GM23338 (cell line): Measurements from ENCODE around the gene CD40. TPM values are rescaled to one million over a fixed set of nuclear protein-coding genes. Genes with fewer than 3 reads are reported as not detected.

Source experiments
- EZH2phosphoT487 ChIP-seq: fragments of 200-600 bp; sonication (generic); IDR thresholded peaks from one replicate; pipeline ENCODE4 v1.8.1; 2018; ENCODE audit warnings: antibody characterized with exemption; ENCODE audit not compliant: unreplicated experiment
- JUNB ChIP-seq: IDR thresholded peaks from one replicate; pipeline ENCODE4 v1.6.1; 2016; ENCODE audit warnings: antibody characterized with exemption; ENCODE audit not compliant: unreplicated experiment
- POLR2AphosphoS5 ChIP-seq: IDR thresholded peaks from 2 replicates; pipeline ENCODE4 v1.6.1; 2016; ENCODE audit warnings: antibody characterized with exemption, low read depth
- ZNF114 ChIP-seq: fragments of 250-450 bp; sonication (Bioruptor Pico); IDR thresholded peaks from 2 replicates; pipeline ENCODE4 v1.5.0; 2020; ENCODE audit warnings: mild to moderate bottlenecking, moderate library complexity
- polyA plus RNA-seq: library from polyadenylated mRNA; unstranded; fragments of >200 nt; fragmentation: Nextera tagmentation; extraction: Ambion mirVana; gene quantifications from 2 replicates; pipeline ENCODE4 v1.2.1, GENCODE V29; 2016
- total RNA-seq: library from RNA; depleted of rRNA; stranded (reverse); fragments of >200 nt; shearing (Covaris generic); gene quantifications from 2 replicates; pipeline ENCODE4 v1.2.3, GENCODE V29; 2014; rRNA removed

The CD40 gene
- total and polyA plus RNA-seq, 2 experiments from 2014 or later = 15.4 to 18.9 TPM

DNA sequence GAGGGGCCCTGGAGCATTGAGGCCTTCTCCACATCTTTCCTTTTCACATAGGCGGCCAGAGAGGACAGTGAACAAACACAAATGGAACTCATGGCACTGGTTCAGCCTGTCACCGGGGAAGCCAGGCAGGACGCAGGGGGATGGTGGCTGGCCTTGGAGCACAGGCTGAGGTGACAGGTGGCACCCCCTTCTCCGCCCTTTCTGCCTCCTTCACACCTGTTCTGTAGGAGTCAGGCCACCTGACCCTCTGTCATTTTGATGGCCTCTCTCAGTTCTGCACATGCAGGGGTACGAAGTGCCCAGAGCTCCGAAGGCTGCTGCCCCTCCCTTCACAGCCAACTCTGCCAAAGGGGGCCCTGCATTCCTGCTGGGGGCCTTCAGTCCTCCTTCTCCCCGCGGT lies 60.8 kb downstream of the CD40 start (continued):
- TF ChIP-seq POLR2AphosphoS5 (no peak), ZNF114 (CRISPR knock-in tag) (no peak), JUNB (no peak), EZH2phosphoT487 (no peak)

Other genes with a start within 250 kb of the CD40 start
- 16.2 and 17.6 TPM in 2 replicates for gene ZSWIM1, start 237.1 kb upstream of the CD40 start, total RNA-seq
- gene ZSWIM1, start 237.1 kb upstream of the CD40 start, polyA plus RNA-seq = 11.5 and 12.7 TPM in 2 replicates
- 1.0 and 7.5 TPM in 2 replicates for gene SPATA25, start 230.7 kb upstream of the CD40 start, total RNA-seq
- gene SPATA25, start 230.7 kb upstream of the CD40 start, polyA plus RNA-seq = 0.50 TPM in 1 of 2 replicates, not detected in the other
- 7.6 and 10.9 TPM in 2 replicates for gene NEURL2, start 227.1 kb upstream of the CD40 start, total RNA-seq
- gene NEURL2, start 227.1 kb upstream of the CD40 start, polyA plus RNA-seq = 4.5 and 4.6 TPM in 2 replicates
- 31.4 and 39.9 TPM in 2 replicates for gene CTSA, start 227.0 kb upstream of the CD40 start, total RNA-seq
- 52.8 and 63.9 TPM in 2 replicates for gene CTSA, start 227.0 kb upstream of the CD40 start, polyA plus RNA-seq
- 141 and 160 TPM in 2 replicates for gene PLTP, start 206.2 kb upstream of the CD40 start, total RNA-seq
- 107 and 108 TPM in 2 replicates for gene PLTP, start 206.2 kb upstream of the CD40 start, polyA plus RNA-seq
- gene PCIF1, start 183.6 kb upstream of the CD40 start, total RNA-seq = 26.1 and 27.0 TPM in 2 replicates
- gene PCIF1, start 183.6 kb upstream of the CD40 start, polyA plus RNA-seq = 28.3 and 37.0 TPM in 2 replicates
- 18.6 and 24.2 TPM in 2 replicates for gene ZNF335, start 146.1 kb upstream of the CD40 start, total RNA-seq
- 5.7 and 7.4 TPM in 2 replicates for gene ZNF335, start 146.1 kb upstream of the CD40 start, polyA plus RNA-seq
- gene MMP9, start 109.4 kb upstream of the CD40 start, total RNA-seq = 5.4 and 5.8 TPM in 2 replicates
- gene MMP9, start 109.4 kb upstream of the CD40 start, polyA plus RNA-seq = 4.1 and 4.3 TPM in 2 replicates
- 0.35 and 3.5 TPM in 2 replicates for gene SLC12A5, start 89.1 kb upstream of the CD40 start, total RNA-seq
- 8.4 and 9.8 TPM in 2 replicates for gene SLC12A5, start 89.1 kb upstream of the CD40 start, polyA plus RNA-seq
- gene NCOA5, start 28.4 kb upstream of the CD40 start, total RNA-seq = 22.8 and 24.6 TPM in 2 replicates
- gene NCOA5, start 28.4 kb upstream of the CD40 start, polyA plus RNA-seq = 8.4 and 10.1 TPM in 2 replicates
- 0.10 and 0.31 TPM in 2 replicates for gene CDH22, start 190.2 kb downstream of the CD40 start, total RNA-seq
- gene CDH22, start 190.2 kb downstream of the CD40 start, polyA plus RNA-seq = 0.08 and 0.16 TPM in 2 replicates